ENCODE measurements around the gene RNASE2. TPM values are rescaled to one million over a fixed set of nuclear protein-coding genes. Genes with fewer than 3 reads are reported as not detected.

RNASE2 gene
- total RNA-seq, 1 donor from 2014 or later: 1.5 TPM

GRCh38 chr14:20997564-20997963, 42.3 kb downstream of the RNASE2 start:
- Histone ChIP-seq H3K9me3 (no peaks in the 10 kb centered on the region), H3K27me3 (no peaks in the 10 kb centered on the region), H3K4me1 (peaks cover 29% of the 10 kb centered on the region), H3K27ac (no peak overlapping the region), H3K36me3 (peaks cover 0 to 45% of the 10 kb centered on the region in 2 donors), H3K4me3 (no peak overlapping the region)
- DNase-seq (ENCODE audit: extremely low spot score in 2 of 2): peak in 1 of 2 donors; percentile 28
- TF ChIP-seq POLR2A (IDR thresholded peaks at IDR 0.05) (no peak), POLR2AphosphoS5 (IDR thresholded peaks at IDR 0.05; ENCODE audit: insufficient read depth in 1 of 2, low read depth in 1 of 2) (no peak), CTCF (IDR thresholded peaks at IDR 0.05) (no peak)
- intact Hi-C loops (cut with DNase I): no loop called here

- DNase-seq (ENCODE audit: extremely low spot score in 2 of 2): peak in 1 of 2 donors; percentile 79
- Histone ChIP-seq H3K4me3 (no peak overlapping the region), H3K4me1 (peaks cover 29% of the 10 kb centered on the region), H3K36me3 (peaks cover 0 to 40% of the 10 kb centered on the region in 2 donors), H3K27ac (peak overlapping the region; percentile 64), H3K9me3 (no peaks in the 10 kb centered on the region), H3K27me3 (no peaks in the 10 kb centered on the region)
- intact Hi-C loops (cut with DNase I): no loop called here
- TF ChIP-seq POLR2A (IDR thresholded peaks at IDR 0.05) (no peak), POLR2AphosphoS5 (IDR thresholded peaks at IDR 0.05; ENCODE audit: insufficient read depth in 1 of 2, low read depth in 1 of 2) (no peak), CTCF (IDR thresholded peaks at IDR 0.05) (no peak)
Measured at GRCh38 chr14:20998139-20998538, 42.9 kb downstream of the RNASE2 start.

- Histone ChIP-seq H3K4me1 (peaks cover 29% of the 10 kb centered on the region), H3K36me3 (peaks cover 0 to 33% of the 10 kb centered on the region in 2 donors), H3K4me3 (no peak within 1 kb of the TSS), H3K27ac (peak within 1 kb of the TSS; percentile 64), H3K9me3 (no peaks in the 10 kb centered on the region), H3K27me3 (no peaks in the 10 kb centered on the region)
- intact Hi-C loops (cut with DNase I): no loop called here
- peak in 1 of 2 donors; percentile 77 for DNase-seq (ENCODE audit: extremely low spot score in 2 of 2)
- TF ChIP-seq POLR2AphosphoS5 (IDR thresholded peaks at IDR 0.05; ENCODE audit: insufficient read depth in 1 of 2, low read depth in 1 of 2) (peak in 1 of 2 donors; percentile 59), CTCF (IDR thresholded peaks at IDR 0.05) (no peak)
Measured at GRCh38 chr14:20998674-20999366, 43.5 kb downstream of the RNASE2 start, which contains the start of gene SLC39A2. TSS of gene SLC39A2 (plus strand) at chr14:20999293. CDS start at chr14:20999447, 154 bp downstream.

- peak overlapping the region; percentile 64 for H3K27ac ChIP-seq
- intact Hi-C loops (cut with DNase I): no loop called here
- TF ChIP-seq CTCF (IDR thresholded peaks at IDR 0.05) (no peak), POLR2A (IDR thresholded peaks at IDR 0.05) (no peak), POLR2AphosphoS5 (IDR thresholded peaks at IDR 0.05; ENCODE audit: insufficient read depth in 1 of 2, low read depth in 1 of 2) (no peak)
- H3K27me3 ChIP-seq: no peaks in the 10 kb centered on the region
- H3K36me3 ChIP-seq: peaks cover 0 to 26% of the 10 kb centered on the region in 2 donors
- H3K9me3 ChIP-seq: no peaks in the 10 kb centered on the region
- no peak for DNase-seq (ENCODE audit: extremely low spot score in 2 of 2)
- no peak overlapping the region for H3K4me3 ChIP-seq
- peaks cover 29% of the 10 kb centered on the region for H3K4me1 ChIP-seq
Measured at GRCh38 chr14:20999591-20999990, 44.3 kb downstream of the RNASE2 start.

- TF ChIP-seq POLR2A (IDR thresholded peaks at IDR 0.05) (no peak), CTCF (IDR thresholded peaks at IDR 0.05) (no peak), POLR2AphosphoS5 (IDR thresholded peaks at IDR 0.05; ENCODE audit: insufficient read depth in 1 of 2, low read depth in 1 of 2) (no peak)
- Histone ChIP-seq H3K27me3 (no peaks in the 10 kb centered on the region), H3K27ac (no peak overlapping the region), H3K4me3 (no peak overlapping the region), H3K4me1 (peaks cover 29% of the 10 kb centered on the region), H3K36me3 (peaks cover 0 to 10% of the 10 kb centered on the region in 2 donors), H3K9me3 (no peaks in the 10 kb centered on the region)
- DNase-seq (ENCODE audit: extremely low spot score in 2 of 2): peak in 1 of 2 donors; percentile 34
- intact Hi-C loops (cut with DNase I): loop anchor here (5.0 kb wide), 1 partner anchor 41 kb away; the partner anchor contains the start of gene RNASE7
Measured at GRCh38 chr14:21001218-21001617, 45.9 kb downstream of the RNASE2 start.
